OCI-LY7 (cell line): ENCODE measurements around the gene CPA2. TPM values are rescaled to one million over a fixed set of nuclear protein-coding genes. Genes with fewer than 3 reads are reported as not detected.
"Not testable (repeated sequence)": the region's sequence is repeated elsewhere in the genome, so short reads cannot be mapped to it uniquely, and the experiment has no call there.

ENCODE experiments used
- BruUV-seq: library from RNA; stranded (reverse); fragments of 400-500 nt; replicated peaks from 2 replicates; lab custom pipeline; 2021; lab: Mats Ljungman, UMichigan
- CTCF ChIA-PET: fragments of 300-600 bp; sonication (Branson Sonifier 250); formaldehyde crosslinking; loops from one replicate; lab custom pipeline; 2022; ENCODE audit warnings: antibody characterized with exemption; ENCODE audit not compliant: unreplicated experiment; lab: Charles Lee
- POLR2A ChIA-PET: fragments of 300-600 bp; sonication (Branson Sonifier 250); formaldehyde crosslinking; loops from one replicate; lab custom pipeline; 2022; ENCODE audit warnings: antibody characterized with exemption; lab: Charles Lee
- DNase-seq: peaks from one replicate; pipeline ENCODE4 v3.0.0-alpha.2; 2015; ENCODE audit warnings: low spot score
- H2AFZ ChIP-seq: fragments of 200-600 bp; sonication (generic), shearing (Covaris generic); 2 replicates; pipeline ENCODE4 v1.6.1; 2014; ENCODE audit warnings: mild to moderate bottlenecking, antibody characterized with exemption, low read length, moderate library complexity
- H3K27ac ChIP-seq: fragments of 200-600 bp; sonication (generic); 2 replicates; pipeline ENCODE4 v1.5.1; 2014; ENCODE audit warnings: mixed run types, low read depth, mild to moderate bottlenecking, moderate library complexity, low read length, inconsistent platforms; ENCODE audit not compliant: poor library complexity, severe bottlenecking
- H3K36me3 ChIP-seq: fragments of 200-600 bp; sonication (generic); 2 replicates; pipeline ENCODE4 v1.6.1; 2014; ENCODE audit warnings: mild to moderate bottlenecking, antibody characterized with exemption, low read length, moderate library complexity, mixed read lengths; ENCODE audit not compliant: insufficient read depth
- H3K4me1 ChIP-seq: fragments of 200-600 bp; sonication (generic); 2 replicates; pipeline ENCODE4 v1.5.1; 2014; ENCODE audit warnings: mild to moderate bottlenecking, low read length; ENCODE audit not compliant: insufficient read depth, poor library complexity, severe bottlenecking
- H3K4me2 ChIP-seq: fragments of 200-600 bp; sonication (generic); 2 replicates; pipeline ENCODE4 v1.6.1; 2014; ENCODE audit warnings: mild to moderate bottlenecking, low read length
- H3K4me3 ChIP-seq: fragments of 200-600 bp; sonication (generic); 2 replicates; pipeline ENCODE4 v1.5.1; 2014; ENCODE audit warnings: mild to moderate bottlenecking, low read depth, low read length; ENCODE audit not compliant: poor library complexity, severe bottlenecking
- H3K79me2 ChIP-seq: fragments of 200-600 bp; sonication (generic); 2 replicates; pipeline ENCODE4 v1.6.1; 2016; ENCODE audit warnings: low read depth, mild to moderate bottlenecking, low read length, moderate library complexity, mixed read lengths; ENCODE audit not compliant: insufficient read depth
- H3K9me2 ChIP-seq: fragments of 200-600 bp; sonication (generic); 2 replicates; pipeline ENCODE4 v1.6.1; 2016; ENCODE audit warnings: mild to moderate bottlenecking, low read length, mixed read lengths; ENCODE audit not compliant: insufficient read depth
- H3K9me3 ChIP-seq: fragments of 200-600 bp; sonication (generic); 2 replicates; pipeline ENCODE4 v1.6.1; 2014; ENCODE audit warnings: mild to moderate bottlenecking, mixed run types, low read length, mixed read lengths
- H4K20me1 ChIP-seq: fragments of 200-600 bp; sonication (generic); 2 replicates; pipeline ENCODE4 v1.6.1; 2014; ENCODE audit warnings: mild to moderate bottlenecking, antibody characterized with exemption, low read length, moderate library complexity, mixed read lengths; ENCODE audit not compliant: insufficient read depth
- CTCF ChIP-seq: fragments of 200-600 bp; sonication (generic); conservative IDR thresholded peaks from 2 replicates; pipeline ENCODE4 v1.5.1; 2014; ENCODE audit warnings: mild to moderate bottlenecking, antibody characterized with exemption, low read length, moderate library complexity, mixed read lengths
- EZH2phosphoT487 ChIP-seq: fragments of 200-600 bp; sonication (generic); IDR thresholded peaks from 2 replicates; pipeline ENCODE4 v1.6.1; 2018; ENCODE audit warnings: low read depth, borderline replicate concordance, mild to moderate bottlenecking, mixed run types, antibody characterized with exemption, low read length, moderate library complexity, mixed read lengths
- intact Hi-C: fragments of 100-400 bp; cut with micrococcal nuclease; formaldehyde crosslinking; loops from one replicate; pipeline ENCODE4 v1.10.0; 2022; ENCODE audit not compliant: unreplicated experiment
- total RNA-seq, 2 experiments: library from RNA; depleted of rRNA in 1 of 2; stranded (reverse); fragments of >200 nt in 1 of 2; shearing (Covaris generic) in 1 of 2; gene quantifications; 2 replicates each; pipeline ENCODE4 v1.2.3, GENCODE V29; 2014 to 2022

Gene CPA2
- total RNA-seq, 2 experiments from 2014 or later = not detected

GRCh38 chr7:130231792-130232191 is 34.9 kb upstream of the CPA2 start:
- H3K4me1 ChIP-seq = no peaks in the 10 kb centered on the region
- H2AFZ ChIP-seq = no peak overlapping the region
- no TSS peak for BruUV-seq
- H3K79me2 ChIP-seq = no peaks in the 10 kb centered on the region
- no peaks in the 10 kb centered on the region for H3K9me2 ChIP-seq
- no peaks in the 10 kb centered on the region for H3K36me3 ChIP-seq
- H3K4me3 ChIP-seq = no peak overlapping the region
- intact Hi-C loops = no loop called here
- H3K4me2 ChIP-seq = no peak overlapping the region
- ChIA-PET CTCF (no interaction called here), POLR2A (no interaction called here)
- no peak for TF ChIP-seq CTCF
- no peak for TF ChIP-seq EZH2phosphoT487
- H3K9me3 ChIP-seq = no peaks in the 10 kb centered on the region
- no peaks in the 10 kb centered on the region for H4K20me1 ChIP-seq
- no peak overlapping the region for H3K27ac ChIP-seq
- no peak for DNase-seq

- TF ChIP-seq CTCF (no peak), EZH2phosphoT487 (no peak)
- H3K4me2 ChIP-seq = no peak overlapping the region
- no TSS peak for BruUV-seq
- H3K4me1 ChIP-seq = no peaks in the 10 kb centered on the region
- no peaks in the 10 kb centered on the region for H3K9me3 ChIP-seq
- ChIA-PET POLR2A (no interaction called here), CTCF (no interaction called here)
- H3K4me3 ChIP-seq = no peak overlapping the region
- no peaks in the 10 kb centered on the region for H3K79me2 ChIP-seq
- no peaks in the 10 kb centered on the region for H3K9me2 ChIP-seq
- no peak overlapping the region for H3K27ac ChIP-seq
- intact Hi-C loops = no loop called here
- H4K20me1 ChIP-seq = no peaks in the 10 kb centered on the region
- DNase-seq = no peak
- no peak overlapping the region for H2AFZ ChIP-seq
- no peaks in the 10 kb centered on the region for H3K36me3 ChIP-seq
Observed at GRCh38 chr7:130232209-130232608, 34.5 kb upstream of the CPA2 start.

GRCh38 chr7:130234078-130234477 is 32.6 kb upstream of the CPA2 start:
- Histone ChIP-seq H3K79me2 (no peaks in the 10 kb centered on the region), H2AFZ (no peak overlapping the region), H3K9me3 (no peaks in the 10 kb centered on the region), H3K9me2 (no peaks in the 10 kb centered on the region), H3K4me1 (no peaks in the 10 kb centered on the region), H4K20me1 (no peaks in the 10 kb centered on the region), H3K4me3 (no peak overlapping the region), H3K27ac (no peak overlapping the region), H3K36me3 (no peaks in the 10 kb centered on the region), H3K4me2 (no peak overlapping the region)
- ChIA-PET POLR2A (interaction anchor here (0.6 kb wide), 1 partner anchor 86 kb away, joined by 3 read pairs; no protein-coding TSS in a partner anchor), CTCF (no interaction called here)
- DNase-seq = no peak
- intact Hi-C loops = no loop called here
- TF ChIP-seq EZH2phosphoT487 (no peak), CTCF (no peak)
- no TSS peak for BruUV-seq

- H3K9me2 ChIP-seq, H4K20me1 ChIP-seq, H3K79me2 ChIP-seq, H3K4me2 ChIP-seq, DNase-seq, H3K4me1 ChIP-seq, H3K27ac ChIP-seq, H3K36me3 ChIP-seq, H3K4me3 ChIP-seq, BruUV-seq, intact Hi-C loops, H3K9me3 ChIP-seq, H2AFZ ChIP-seq: not testable (repeated sequence)
- POLR2A ChIA-PET = interaction anchor here (0.7 to 1.7 kb wide), 2 partner anchors 17 to 60 kb away, joined by 3 read pairs; no protein-coding TSS in a partner anchor
- CTCF ChIA-PET = interaction anchor here (1.3 kb wide), 1 partner anchor 23 kb away, joined by 4 read pairs; no protein-coding TSS in a partner anchor
Observed at GRCh38 chr7:130236361-130236760, 30.3 kb upstream of the CPA2 start.
